ENCODE results near the gene RTP2.

RTP2 gene

GRCh38 chr3:187695449-187695848, 6.9 kb downstream of the RTP2 start:
- TF ChIP-seq, protein P1, sequence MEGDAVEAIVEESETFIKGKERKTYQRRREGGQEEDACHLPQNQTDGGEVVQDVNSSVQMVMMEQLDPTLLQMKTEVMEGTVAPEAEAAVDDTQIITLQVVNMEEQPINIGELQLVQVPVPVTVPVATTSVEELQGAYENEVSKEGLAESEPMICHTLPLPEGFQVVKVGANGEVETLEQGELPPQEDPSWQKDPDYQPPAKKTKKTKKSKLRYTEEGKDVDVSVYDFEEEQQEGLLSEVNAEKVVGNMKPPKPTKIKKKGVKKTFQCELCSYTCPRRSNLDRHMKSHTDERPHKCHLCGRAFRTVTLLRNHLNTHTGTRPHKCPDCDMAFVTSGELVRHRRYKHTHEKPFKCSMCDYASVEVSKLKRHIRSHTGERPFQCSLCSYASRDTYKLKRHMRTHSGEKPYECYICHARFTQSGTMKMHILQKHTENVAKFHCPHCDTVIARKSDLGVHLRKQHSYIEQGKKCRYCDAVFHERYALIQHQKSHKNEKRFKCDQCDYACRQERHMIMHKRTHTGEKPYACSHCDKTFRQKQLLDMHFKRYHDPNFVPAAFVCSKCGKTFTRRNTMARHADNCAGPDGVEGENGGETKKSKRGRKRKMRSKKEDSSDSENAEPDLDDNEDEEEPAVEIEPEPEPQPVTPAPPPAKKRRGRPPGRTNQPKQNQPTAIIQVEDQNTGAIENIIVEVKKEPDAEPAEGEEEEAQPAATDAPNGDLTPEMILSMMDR (conservative IDR thresholded peaks at IDR 0.05; ENCODE audit: low read depth, low read length), result no peak
- DNase-seq (ENCODE audit: low read depth), result no peak
- no peak overlapping the region for H3K4me3 ChIP-seq (ENCODE audit: low read length)

- no peak overlapping the region for H3K4me3 ChIP-seq (ENCODE audit: low read length)
- no peak for DNase-seq (ENCODE audit: low read depth)
- TF ChIP-seq, protein P1 (conservative IDR thresholded peaks at IDR 0.05; ENCODE audit: low read depth, low read length), result no peak
Observed at GRCh38 chr3:187694801-187695200, 7.6 kb downstream of the RTP2 start.

DNA sequence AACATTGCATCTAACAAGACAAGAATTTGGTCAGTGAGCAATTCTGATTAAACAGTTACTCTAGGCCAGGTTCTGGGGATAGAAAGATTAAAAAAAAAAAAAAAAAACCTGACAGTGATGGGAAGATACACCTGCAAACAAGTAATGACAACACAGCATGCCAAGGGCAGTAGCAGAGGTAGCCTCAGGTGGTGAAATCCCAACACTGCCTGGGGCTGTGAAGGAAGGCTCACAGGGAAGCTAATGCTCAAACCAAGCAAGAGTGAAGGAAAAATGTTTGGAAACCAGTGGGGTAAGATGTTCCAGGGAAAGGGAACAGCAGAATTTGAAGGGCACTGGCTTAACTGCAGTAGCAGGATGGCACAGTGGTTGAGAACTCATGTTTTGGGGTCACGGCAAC, 8.9 kb downstream of the RTP2 start:
- TF ChIP-seq, protein P1 (conservative IDR thresholded peaks at IDR 0.05; ENCODE audit: low read depth, low read length), result no peak
- H3K4me3 ChIP-seq (ENCODE audit: low read length), result no peak overlapping the region
- no peak for DNase-seq (ENCODE audit: low read depth)

- no peak for DNase-seq (ENCODE audit: low read depth)
- no peak overlapping the region for H3K4me3 ChIP-seq (ENCODE audit: low read length)
- TF ChIP-seq, protein P1 (conservative IDR thresholded peaks at IDR 0.05; ENCODE audit: low read depth, low read length), result no peak
Observed at GRCh38 chr3:187689984-187690383, 12.4 kb downstream of the RTP2 start.

DNA sequence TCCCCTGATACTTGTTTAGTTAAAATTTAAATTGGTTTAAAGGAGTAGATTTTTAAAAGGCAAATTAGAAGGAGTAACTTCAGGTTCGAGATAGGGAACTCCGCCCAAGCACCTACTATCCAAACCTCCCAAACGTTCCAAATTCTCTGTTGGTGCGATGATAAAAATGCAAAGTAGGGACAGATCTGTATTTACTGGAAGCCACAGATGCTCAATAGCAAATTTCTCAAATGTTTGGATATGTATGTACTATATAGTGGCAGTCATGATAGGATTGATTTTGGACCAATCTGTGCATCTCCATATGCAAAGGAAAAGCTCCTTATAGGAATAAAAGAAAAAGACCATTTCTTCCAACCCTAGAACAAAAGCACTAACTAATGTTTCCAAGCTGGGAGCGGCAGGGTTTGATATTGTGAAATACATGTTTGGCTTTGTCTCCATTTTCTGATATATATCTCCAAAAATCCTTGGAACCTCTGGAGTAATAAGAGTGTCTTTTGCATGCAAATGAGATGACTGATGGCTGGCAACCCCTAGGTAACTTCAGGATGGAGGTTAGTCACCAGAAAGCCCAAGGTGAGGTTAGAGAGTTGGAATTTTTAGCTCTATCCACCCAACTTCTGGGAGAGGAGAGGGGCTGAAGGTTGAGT, 15.6 kb downstream of the RTP2 start:
- no peak overlapping the region for H3K4me3 ChIP-seq (ENCODE audit: low read length)
- DNase-seq (ENCODE audit: low read depth), result no peak
- TF ChIP-seq, protein P1 (conservative IDR thresholded peaks at IDR 0.05; ENCODE audit: low read depth, low read length), result no peak

- H3K4me3 ChIP-seq (ENCODE audit: low read length), result no peak overlapping the region
- TF ChIP-seq, protein P1 (conservative IDR thresholded peaks at IDR 0.05; ENCODE audit: low read depth, low read length), result no peak
- no peak for DNase-seq (ENCODE audit: low read depth)
Observed at GRCh38 chr3:187685948-187686347, 16.4 kb downstream of the RTP2 start.

GRCh38 chr3:187684880-187685279, 17.5 kb downstream of the RTP2 start:
- no peak overlapping the region for H3K4me3 ChIP-seq (ENCODE audit: low read length)
- no peak for DNase-seq (ENCODE audit: low read depth)
- TF ChIP-seq, protein P1 (conservative IDR thresholded peaks at IDR 0.05; ENCODE audit: low read depth, low read length), result no peak

Measured in retinal pigment epithelial cell (primary cell).